GM18526 (cell line): ENCODE measurements around the gene ZBTB18.

ENCODE experiments used
- POLR2A ChIP-seq: IDR thresholded peaks from 3 replicates; pipeline ENCODE4 v1.6.1; 2011; ENCODE audit not compliant: insufficient read length; ENCODE audit errors: extremely low read depth

The ZBTB18 gene

GRCh38 chr1:244054247-244054923 is 3.3 kb downstream of the ZBTB18 start:
- no peak for TF ChIP-seq POLR2A

- no peak for TF ChIP-seq POLR2A
Measured at GRCh38 chr1:244054924-244055263, 3.8 kb downstream of the ZBTB18 start.

GRCh38 chr1:244056577-244056976 is 5.5 kb downstream of the ZBTB18 start:
- TF ChIP-seq POLR2A: no peak

- TF ChIP-seq POLR2A: no peak
Measured at GRCh38 chr1:244057474-244058385, 6.6 kb downstream of the ZBTB18 start.

GRCh38 chr1:244060117-244060516 is 9.0 kb downstream of the ZBTB18 start:
- TF ChIP-seq POLR2A: no peak

GRCh38 chr1:244060686-244061085 is 9.6 kb downstream of the ZBTB18 start:
- no peak for TF ChIP-seq POLR2A

GRCh38 chr1:244062156-244062725 is 11.2 kb downstream of the ZBTB18 start:
- TF ChIP-seq POLR2A: no peak

GRCh38 chr1:244063498-244063897 is 12.4 kb downstream of the ZBTB18 start:
- no peak for TF ChIP-seq POLR2A

GRCh38 chr1:244064621-244065020 is 13.5 kb downstream of the ZBTB18 start:
- no peak for TF ChIP-seq POLR2A

GRCh38 chr1:244065063-244065793 is 14.1 kb downstream of the ZBTB18 start:
- no peak for TF ChIP-seq POLR2A

GRCh38 chr1:244065960-244066388 is 14.9 kb downstream of the ZBTB18 start:
- TF ChIP-seq POLR2A: no peak

GRCh38 chr1:244066954-244067716 is 16.1 kb downstream of the ZBTB18 start:
- TF ChIP-seq POLR2A: no peak

GRCh38 chr1:244067893-244068292 is 16.8 kb downstream of the ZBTB18 start:
- no peak for TF ChIP-seq POLR2A

GRCh38 chr1:244068567-244068966 is 17.5 kb downstream of the ZBTB18 start:
- no peak for TF ChIP-seq POLR2A
